Measurements from ENCODE around the gene POU2AF1.

The POU2AF1 gene

DNA sequence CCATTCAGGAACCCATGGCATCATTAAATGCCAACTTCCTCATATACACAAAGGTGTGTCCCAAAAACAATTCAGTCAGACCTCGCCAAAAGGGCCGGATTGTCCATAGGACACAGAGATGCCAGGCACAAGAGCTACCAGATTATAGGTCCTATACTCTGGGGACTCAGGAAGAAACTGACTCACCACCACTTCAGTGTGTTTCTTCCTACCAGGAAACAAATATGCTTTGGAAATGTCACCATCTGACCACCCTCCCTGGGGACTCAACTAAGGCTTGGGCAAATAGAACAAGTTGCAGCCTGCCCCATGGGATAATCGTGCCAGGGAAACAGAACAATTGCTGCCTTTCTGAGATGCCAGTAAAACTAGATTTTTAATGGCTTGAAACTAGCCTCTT, 69.0 kb downstream of the POU2AF1 start:
- DNase-seq, result peak; percentile 42

DNA sequence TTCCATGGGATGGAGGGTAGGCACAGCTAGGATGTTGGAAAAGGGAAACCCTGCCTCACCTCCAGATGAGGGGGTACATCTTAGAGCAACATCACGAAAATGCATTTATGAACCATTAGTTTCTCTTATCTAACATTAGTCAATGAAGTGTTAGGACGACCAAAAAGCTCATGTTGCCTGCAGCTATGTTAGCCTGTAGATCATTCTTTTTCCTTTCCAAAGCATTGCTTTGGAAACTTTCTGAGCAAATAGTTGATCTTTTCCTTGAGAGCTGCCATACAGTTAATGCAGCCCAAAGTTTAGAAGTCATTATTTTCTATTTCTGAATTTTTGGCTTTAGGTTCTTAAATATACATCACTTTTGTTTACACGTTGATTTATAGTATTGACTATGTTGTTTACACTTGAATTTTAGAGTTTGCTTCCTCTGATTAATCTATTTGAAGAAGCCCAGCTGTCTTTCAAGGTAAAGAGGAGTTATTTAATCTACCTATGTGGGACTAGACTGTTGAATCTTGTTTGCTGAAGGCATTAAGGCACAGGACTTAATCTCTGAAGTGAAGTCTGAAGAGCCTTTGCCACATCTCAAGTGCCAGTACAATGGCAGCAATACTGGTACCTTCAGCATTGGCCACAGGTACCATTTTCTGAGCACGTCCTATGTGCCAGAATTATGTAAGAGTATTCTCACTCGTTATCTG, 69.7 kb downstream of the POU2AF1 start:
- no peak for DNase-seq

DNA sequence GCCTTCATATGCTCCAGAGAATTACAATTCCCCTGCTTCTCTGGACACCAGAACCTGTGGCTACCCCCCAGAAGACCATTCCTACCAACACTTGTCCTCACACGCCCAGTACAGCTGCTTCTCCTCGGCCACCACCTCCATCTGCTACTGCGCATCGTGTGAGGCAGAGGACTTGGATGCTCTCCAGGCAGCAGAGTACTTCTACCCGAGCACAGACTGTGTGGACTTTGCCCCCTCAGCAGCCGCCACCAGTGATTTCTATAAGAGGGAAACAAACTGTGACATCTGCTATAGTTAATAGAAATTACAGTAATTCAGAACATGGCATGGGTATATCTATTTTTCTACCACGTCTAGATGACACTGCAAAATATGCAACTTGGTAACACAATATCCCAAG, 70.9 kb downstream of the POU2AF1 start:
- peak; percentile 60 for DNase-seq

DNA sequence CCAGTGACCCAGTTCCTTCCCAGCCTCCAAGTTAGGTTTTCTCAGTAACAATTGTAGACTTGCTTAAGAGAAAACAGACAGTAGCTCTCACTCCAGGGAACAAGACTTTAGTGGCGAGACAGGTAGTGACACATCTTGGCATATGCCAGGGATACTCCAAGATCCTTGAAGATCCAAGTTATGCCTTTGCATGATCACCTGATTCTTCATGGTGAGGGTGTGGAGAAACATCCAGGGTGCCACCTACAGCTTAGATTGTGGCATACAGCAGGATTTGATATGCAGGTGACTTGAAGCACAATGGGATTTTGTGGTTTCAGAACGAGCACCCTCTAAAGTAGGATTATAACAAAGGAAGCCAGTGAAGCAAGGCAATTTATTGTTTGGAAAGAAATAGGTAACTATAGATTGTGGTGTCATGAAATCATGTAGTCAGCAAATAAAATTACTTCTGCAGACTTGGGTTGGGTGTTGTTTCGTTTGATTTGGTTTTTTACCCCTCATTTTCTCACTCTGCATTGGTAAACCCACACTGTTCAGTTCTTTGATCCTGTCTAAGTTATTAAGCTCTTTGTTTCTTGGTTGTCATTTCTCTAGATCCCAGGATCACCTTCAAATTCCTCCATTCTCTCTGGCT, 71.5 kb downstream of the POU2AF1 start:
- no peak for DNase-seq

DNA sequence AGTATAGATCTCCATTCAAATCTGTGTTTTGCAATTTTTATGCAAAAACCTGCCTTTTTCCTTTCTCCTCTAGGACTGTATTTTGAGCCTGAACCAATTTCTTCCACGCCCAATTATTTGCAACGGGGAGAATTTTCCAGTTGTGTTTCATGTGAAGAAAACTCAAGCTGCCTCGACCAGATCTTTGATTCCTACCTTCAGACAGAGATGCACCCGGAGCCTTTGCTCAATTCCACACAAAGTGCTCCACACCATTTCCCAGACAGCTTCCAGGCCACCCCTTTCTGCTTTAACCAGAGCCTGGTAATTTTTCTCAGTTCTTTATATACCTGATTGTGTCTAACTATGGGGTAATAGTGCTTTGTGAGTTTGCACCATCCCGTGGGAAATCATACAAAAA, 72.8 kb downstream of the POU2AF1 start:
- DNase-seq, result no peak

DNA sequence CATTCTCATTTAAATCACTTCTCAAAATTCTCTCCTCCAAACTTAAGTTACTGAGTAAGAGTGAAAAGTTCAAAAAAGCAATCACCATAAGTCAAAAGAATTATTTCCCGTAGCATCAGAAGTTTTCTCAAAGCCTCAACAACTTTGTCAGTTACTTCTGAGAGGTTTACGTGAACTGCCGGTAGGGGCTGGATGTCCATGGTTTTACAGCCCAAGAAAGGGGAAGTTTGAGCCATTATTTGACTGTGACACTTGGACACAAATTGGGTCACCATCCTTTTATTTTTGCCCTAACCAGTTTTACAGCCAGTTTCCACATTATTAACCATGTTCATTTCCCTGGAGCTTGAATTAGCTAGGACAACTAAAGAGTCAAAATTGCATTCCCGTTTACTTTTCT, 73.2 kb downstream of the POU2AF1 start:
- no peak for DNase-seq

DNA sequence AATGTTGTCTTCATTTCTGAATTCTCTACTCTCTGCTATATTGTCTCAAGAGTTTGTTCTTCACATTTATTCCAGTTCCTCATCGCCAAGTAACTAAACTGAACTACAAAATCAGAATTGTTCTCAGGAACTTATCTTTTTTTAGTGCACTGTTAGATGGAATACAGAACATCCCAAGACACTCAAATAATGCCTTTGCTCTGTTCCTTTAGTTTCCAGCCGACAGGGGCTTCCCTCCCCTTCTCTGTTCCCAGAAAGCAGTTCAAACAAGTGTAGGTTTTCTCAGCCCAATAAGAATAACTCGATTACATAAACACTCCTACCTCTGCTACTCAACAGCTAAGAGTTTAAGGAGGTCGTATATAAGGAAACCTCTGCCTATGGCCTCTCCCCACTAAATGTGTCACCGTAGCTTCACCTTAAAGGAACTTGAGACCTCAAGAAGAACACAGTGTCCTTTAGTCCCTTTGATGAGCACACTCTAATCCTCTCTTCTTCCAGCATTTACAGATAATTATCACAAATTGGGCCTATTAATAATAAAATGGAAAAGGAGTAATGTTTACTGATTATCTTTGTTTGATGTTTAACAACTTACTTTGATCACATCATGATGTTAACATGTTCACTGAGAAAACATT, 73.8 kb downstream of the POU2AF1 start:
- no peak for DNase-seq

DNA sequence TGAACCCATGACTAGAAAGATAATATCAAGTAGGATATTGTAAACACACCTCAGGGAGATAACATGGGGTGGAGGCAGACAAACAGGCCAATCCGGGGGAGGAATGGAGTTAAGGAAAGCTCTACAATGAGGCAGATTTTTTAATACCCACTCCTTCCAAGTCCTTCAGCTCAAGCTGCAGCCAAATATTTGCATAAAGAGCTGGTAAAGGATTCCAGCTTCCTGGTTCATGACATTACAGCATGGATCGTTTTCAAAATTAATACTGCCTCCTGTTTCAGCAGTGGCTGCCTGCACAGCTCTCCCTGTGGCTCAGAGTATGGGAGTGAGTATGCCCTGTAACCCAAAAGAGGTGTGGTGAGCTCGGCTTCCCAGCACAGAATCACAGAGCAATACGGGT, 75.6 kb downstream of the POU2AF1 start:
- no peak for DNase-seq

DNA sequence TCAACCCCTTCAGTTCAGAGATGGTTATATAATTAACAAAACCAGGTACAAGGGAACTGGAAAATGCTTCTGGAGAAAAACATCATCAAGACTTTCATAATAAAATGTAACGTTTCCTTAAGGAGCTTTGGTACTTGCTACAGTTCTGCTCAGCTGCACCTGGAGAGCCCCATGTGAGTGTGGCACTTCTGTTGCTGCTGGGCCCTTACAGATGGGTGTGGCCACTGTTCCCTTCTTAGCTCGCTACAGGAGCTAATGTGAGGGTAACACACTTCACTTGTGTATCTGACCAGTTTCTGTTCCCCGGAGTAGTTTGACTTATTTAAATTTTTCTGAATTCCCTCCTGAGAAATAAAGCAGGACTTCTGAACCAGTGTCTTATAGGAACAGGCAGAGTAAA, 76.8 kb downstream of the POU2AF1 start:
- no peak for DNase-seq

Measured in NCI-H1694 (cell line).